Body of pancreas (tissue), 4 donors: ENCODE data around the gene C2orf72.

ENCODE experiments used
- POLR2A ChIP-seq, 3 donors: fragments of 450-650 bp; IDR thresholded peaks; one replicate each; pipeline ENCODE4 v1.6.1; 2016; ENCODE audit warnings: antibody characterized with exemption in 3 of 3, mild to moderate bottlenecking in 2 of 3
- TF ChIP-seq, protein P1 (sequence below), 7 experiments: fragments of 450-650 bp in 4 of 7; fragments of 200-600 bp in 3 of 7; sonication (generic) in 3 of 7; IDR thresholded peaks; one replicate each; pipeline ENCODE4 v1.5.1; 2016 to 2019; ENCODE audit warnings: antibody characterized with exemption in 7 of 7

DNA sequence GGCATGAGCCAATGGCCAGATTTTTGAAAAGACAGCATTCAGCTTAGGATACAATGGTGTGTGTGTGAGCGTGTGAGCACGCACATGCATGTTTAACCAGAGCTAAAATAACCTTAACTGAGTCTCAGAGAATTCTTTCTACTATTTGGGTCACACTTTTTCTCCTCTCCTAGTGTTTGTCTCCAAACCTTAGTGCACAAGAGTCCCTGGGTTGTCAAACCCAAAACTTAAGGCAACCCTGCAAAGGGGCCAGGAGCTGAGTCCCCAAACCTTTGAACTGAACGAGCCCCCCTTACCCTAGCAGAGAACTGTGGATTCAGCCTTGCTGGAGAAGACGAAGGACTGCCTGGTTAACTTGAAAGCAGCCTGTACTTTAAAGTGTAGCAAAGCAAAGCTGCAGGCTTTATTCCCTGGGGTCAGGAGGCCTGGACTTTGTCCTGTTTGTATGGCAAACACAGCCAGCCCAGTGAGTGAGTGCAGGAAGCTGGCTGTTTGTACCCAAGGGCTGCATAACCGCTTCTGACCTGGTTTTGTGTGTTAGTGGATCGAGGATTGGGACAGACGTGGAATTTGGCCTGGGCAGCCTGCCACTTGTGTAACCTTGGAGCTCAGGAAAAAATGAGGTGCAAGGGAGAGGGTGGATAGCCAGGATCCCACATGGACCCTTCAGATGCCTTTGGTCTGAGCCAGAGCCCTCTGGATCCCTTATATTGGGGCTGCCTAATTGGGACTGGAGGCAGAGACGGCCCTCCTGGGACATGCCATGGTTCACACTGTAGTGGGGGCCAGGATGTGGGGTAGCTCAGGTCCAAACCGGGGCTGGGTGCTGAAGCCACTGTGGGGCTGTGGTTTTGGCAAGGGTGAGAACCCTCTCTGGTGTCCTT is 12.9 kb downstream of the C2orf72 start:
- TF ChIP-seq, protein P1, sequence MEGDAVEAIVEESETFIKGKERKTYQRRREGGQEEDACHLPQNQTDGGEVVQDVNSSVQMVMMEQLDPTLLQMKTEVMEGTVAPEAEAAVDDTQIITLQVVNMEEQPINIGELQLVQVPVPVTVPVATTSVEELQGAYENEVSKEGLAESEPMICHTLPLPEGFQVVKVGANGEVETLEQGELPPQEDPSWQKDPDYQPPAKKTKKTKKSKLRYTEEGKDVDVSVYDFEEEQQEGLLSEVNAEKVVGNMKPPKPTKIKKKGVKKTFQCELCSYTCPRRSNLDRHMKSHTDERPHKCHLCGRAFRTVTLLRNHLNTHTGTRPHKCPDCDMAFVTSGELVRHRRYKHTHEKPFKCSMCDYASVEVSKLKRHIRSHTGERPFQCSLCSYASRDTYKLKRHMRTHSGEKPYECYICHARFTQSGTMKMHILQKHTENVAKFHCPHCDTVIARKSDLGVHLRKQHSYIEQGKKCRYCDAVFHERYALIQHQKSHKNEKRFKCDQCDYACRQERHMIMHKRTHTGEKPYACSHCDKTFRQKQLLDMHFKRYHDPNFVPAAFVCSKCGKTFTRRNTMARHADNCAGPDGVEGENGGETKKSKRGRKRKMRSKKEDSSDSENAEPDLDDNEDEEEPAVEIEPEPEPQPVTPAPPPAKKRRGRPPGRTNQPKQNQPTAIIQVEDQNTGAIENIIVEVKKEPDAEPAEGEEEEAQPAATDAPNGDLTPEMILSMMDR (IDR thresholded peaks at IDR 0.05), result peak in 1 of 7 experiments; percentile 13
- peak; percentile 8 to 52 (median 50) for TF ChIP-seq POLR2A (IDR thresholded peaks at IDR 0.05)
